ENCODE measurements around the gene MRPL4. TPM values are rescaled to one million over a fixed set of nuclear protein-coding genes. Genes with fewer than 3 reads are reported as not detected.

The MRPL4 gene
- total and polyA plus RNA-seq, 2 of the 13 experiments (the other 11 are each of a cell fraction or from before 2014, with no cell fraction given) = 40.6 to 42.5 TPM

DNA sequence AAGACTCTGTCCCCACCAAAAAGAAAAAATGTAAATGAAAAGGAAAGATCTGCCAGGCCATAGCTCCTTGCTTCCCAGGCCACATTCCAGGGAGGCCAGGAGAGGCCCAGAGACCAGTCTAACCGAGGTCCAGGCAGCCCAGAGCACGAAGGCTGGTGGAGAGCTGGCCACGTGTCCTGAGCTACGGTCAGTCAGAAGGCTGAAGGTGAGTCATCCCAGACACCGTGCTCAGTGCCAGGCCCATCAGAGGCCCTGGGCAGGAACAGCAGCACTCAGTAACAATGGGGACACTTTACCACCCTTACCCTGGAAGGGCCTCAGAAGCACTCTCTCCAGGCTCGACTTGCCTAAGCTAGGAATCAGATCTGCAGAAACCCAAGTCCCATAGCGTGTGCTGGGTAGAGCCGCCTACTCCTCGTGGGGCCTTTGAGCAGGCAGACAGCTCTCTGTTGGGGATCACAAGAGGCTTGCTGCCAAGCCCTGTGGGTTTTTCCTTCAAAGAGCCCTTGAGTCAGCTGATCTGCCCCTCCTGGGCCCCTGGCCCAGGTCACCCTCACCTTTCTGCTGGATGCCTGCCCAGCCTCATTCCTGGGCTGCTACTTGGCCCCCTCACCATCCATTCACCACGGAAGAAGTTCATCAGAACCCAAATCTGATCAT, 45.7 kb upstream of the MRPL4 start (continued):
- TF ChIP-seq ZHX2 (IDR thresholded peaks at IDR 0.05; ENCODE audit: low read depth) (no peak), ZHX2 (CRISPR knock-in tag; IDR thresholded peaks at IDR 0.05; ENCODE audit: borderline replicate concordance) (no peak), NFKBIZ (CRISPR knock-in tag; IDR thresholded peaks at IDR 0.05) (no peak), GPBP1L1 (CRISPR knock-in tag; IDR thresholded peaks at IDR 0.05) (no peak), RXRA (CRISPR knock-in tag; IDR thresholded peaks at IDR 0.05) (no peak), ZNF136 (CRISPR knock-in tag; IDR thresholded peaks at IDR 0.05; ENCODE audit: low read depth) (no peak), ZFP41 (CRISPR knock-in tag; IDR thresholded peaks at IDR 0.05; ENCODE audit: borderline replicate concordance) (no peak), RFX1 (IDR thresholded peaks at IDR 0.05) (no peak), IRF2 (CRISPR knock-in tag; IDR thresholded peaks at IDR 0.05) (no peak; the same call in 1 of the 2 replicates), THAP11 (CRISPR knock-in tag; IDR thresholded peaks at IDR 0.05) (0 out of 2 replicates have a peak, but pooled peaks have one; percentile 33), ZNF274 (CRISPR knock-in tag; IDR thresholded peaks at IDR 0.05) (no peak), FLYWCH1 (CRISPR knock-in tag; IDR thresholded peaks at IDR 0.05) (no peak), ZC3H4 (CRISPR knock-in tag; IDR thresholded peaks at IDR 0.05; ENCODE audit: borderline replicate concordance) (no peak), ZNF558 (CRISPR knock-in tag; IDR thresholded peaks at IDR 0.05; ENCODE audit: borderline replicate concordance) (no peak), TSC22D2 (CRISPR knock-in tag; IDR thresholded peaks at IDR 0.05; ENCODE audit: borderline replicate concordance) (no peak)
- TF ChIP-seq, protein P1, sequence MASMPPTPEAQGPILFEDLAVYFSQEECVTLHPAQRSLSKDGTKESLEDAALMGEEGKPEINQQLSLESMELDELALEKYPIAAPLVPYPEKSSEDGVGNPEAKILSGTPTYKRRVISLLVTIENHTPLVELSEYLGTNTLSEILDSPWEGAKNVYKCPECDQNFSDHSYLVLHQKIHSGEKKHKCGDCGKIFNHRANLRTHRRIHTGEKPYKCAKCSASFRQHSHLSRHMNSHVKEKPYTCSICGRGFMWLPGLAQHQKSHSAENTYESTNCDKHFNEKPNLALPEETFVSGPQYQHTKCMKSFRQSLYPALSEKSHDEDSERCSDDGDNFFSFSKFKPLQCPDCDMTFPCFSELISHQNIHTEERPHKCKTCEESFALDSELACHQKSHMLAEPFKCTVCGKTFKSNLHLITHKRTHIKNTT (CRISPR knock-in tag; IDR thresholded peaks at IDR 0.05) = no peak
- TF ChIP-seq, protein P2, sequence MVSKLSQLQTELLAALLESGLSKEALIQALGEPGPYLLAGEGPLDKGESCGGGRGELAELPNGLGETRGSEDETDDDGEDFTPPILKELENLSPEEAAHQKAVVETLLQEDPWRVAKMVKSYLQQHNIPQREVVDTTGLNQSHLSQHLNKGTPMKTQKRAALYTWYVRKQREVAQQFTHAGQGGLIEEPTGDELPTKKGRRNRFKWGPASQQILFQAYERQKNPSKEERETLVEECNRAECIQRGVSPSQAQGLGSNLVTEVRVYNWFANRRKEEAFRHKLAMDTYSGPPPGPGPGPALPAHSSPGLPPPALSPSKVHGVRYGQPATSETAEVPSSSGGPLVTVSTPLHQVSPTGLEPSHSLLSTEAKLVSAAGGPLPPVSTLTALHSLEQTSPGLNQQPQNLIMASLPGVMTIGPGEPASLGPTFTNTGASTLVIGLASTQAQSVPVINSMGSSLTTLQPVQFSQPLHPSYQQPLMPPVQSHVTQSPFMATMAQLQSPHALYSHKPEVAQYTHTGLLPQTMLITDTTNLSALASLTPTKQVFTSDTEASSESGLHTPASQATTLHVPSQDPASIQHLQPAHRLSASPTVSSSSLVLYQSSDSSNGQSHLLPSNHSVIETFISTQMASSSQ (IDR thresholded peaks at IDR 0.05; ENCODE audit: low read depth) = no peak
- TF ChIP-seq, protein P2 (CRISPR knock-in tag; IDR thresholded peaks at IDR 0.05; ENCODE audit: borderline replicate concordance) = no peak

Data from HepG2 (cell line).